Measurements from ENCODE around the gene PERCC1. TPM values are rescaled to one million over a fixed set of nuclear protein-coding genes. Genes with fewer than 3 reads are reported as not detected.
A peak's percentile ranks its signal among the peaks of the same experiment; 100 is the strongest.

PERCC1 gene
- total and polyA plus RNA-seq, 5 donors from 2014 or later = not detected

DNA sequence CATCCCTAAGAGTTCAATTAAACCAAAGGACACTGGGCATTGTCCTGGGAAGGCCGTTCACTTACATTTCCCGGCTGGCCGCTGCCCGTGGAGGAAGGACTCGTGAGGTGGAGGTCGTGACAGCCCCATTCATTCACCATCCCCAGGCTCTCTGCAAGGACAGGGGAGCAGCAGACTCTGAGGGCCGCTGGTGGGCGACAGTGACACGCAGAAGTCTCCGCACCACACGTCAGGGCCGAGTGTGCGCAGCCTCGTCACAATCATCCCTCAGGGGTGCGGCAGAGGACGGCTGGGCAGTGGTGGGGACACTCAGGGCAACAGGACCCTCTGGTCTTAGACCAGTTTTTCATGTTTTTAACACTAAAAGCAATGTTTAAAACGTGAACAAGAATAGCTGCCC lies 38.1 kb upstream of the PERCC1 start:
- Mint-ChIP-seq H3K27me3 (no peaks in the 10 kb centered on the region), H3K9me3 (peaks cover 0 to 1% (median 0%) of the 10 kb centered on the region in 7 donors), H3K4me1 (peaks cover 0 to 5% (median 0%) of the 10 kb centered on the region in 4 donors), H3K36me3 (peaks cover 11% of the 10 kb centered on the region), H3K27ac (no peak overlapping the region), H3K4me3 (no peak overlapping the region)
- H3K4me3 ChIP-seq (ENCODE audit: low read depth, low read length) = no peak overlapping the region
- ATAC-seq (ENCODE audit: low read depth in 2 of 2) (no peak), DNase-seq (no peak)
- no peaks in the 10 kb centered on the region for H3K27me3 ChIP-seq (ENCODE audit: control insufficient read depth, insufficient read depth, low read length)
- H3K9me3 ChIP-seq (ENCODE audit: control insufficient read depth in 2 of 2, low read length in 2 of 2) = no peaks in the 10 kb centered on the region
- no peaks in the 10 kb centered on the region for H3K4me1 ChIP-seq (ENCODE audit: control insufficient read depth, insufficient read depth, low read length, poor library complexity, severe bottlenecking)
- peaks cover 60% of the 10 kb centered on the region for H3K36me3 ChIP-seq (ENCODE audit: control insufficient read depth, insufficient read depth, low read length)
- H3K27ac ChIP-seq (ENCODE audit: insufficient read depth, low read length, poor library complexity, severe bottlenecking) = no peak overlapping the region

DNA sequence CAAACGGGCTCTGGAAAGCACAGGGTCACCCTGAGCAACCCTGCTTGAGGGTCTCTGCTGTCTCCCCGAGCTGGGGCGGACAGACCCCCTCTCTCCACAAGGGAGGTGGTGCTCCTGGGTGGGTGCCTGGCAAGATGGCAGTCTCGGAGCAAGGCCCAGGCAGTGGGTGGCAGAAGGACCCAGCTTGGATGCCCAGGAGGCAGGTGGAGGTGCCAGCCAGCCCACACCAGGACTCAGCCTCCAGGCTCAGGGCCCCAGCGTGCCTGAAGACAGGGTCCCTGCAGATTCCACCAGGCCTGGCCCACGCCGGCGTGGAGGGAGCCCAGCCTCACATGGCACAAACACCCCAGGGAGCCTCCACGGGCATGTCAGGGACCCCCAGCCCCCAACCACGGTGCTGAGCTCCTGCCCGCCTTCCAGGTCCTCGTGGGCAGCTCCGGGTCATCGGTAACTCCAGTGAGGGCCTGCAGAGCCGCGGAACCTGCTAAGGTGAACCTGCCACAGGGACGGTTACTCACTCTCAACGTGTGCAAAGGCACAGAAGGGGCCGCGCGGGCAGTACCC lies 37.2 kb upstream of the PERCC1 start:
- no peaks in the 10 kb centered on the region for H3K27me3 Mint-ChIP-seq
- no peaks in the 10 kb centered on the region for H3K4me1 ChIP-seq (ENCODE audit: control insufficient read depth, insufficient read depth, low read length, poor library complexity, severe bottlenecking)
- peaks cover 16% of the 10 kb centered on the region for H3K36me3 Mint-ChIP-seq
- ATAC-seq (ENCODE audit: low read depth in 2 of 2) (no peak), DNase-seq (no peak)
- no peak overlapping the region for H3K27ac Mint-ChIP-seq
- H3K36me3 ChIP-seq (ENCODE audit: control insufficient read depth, insufficient read depth, low read length) = peaks cover 57% of the 10 kb centered on the region
- H3K4me3 Mint-ChIP-seq = no peak overlapping the region
- peaks cover 0 to 1% (median 0%) of the 10 kb centered on the region in 7 donors for H3K9me3 Mint-ChIP-seq
- H3K4me1 Mint-ChIP-seq = peaks cover 0 to 5% (median 0%) of the 10 kb centered on the region in 4 donors
- no peak overlapping the region for H3K4me3 ChIP-seq (ENCODE audit: low read depth, low read length)
- no peaks in the 10 kb centered on the region for H3K27me3 ChIP-seq (ENCODE audit: control insufficient read depth, insufficient read depth, low read length)
- no peaks in the 10 kb centered on the region for H3K9me3 ChIP-seq (ENCODE audit: control insufficient read depth in 2 of 2, low read length in 2 of 2)
- H3K27ac ChIP-seq (ENCODE audit: insufficient read depth, low read length, poor library complexity, severe bottlenecking) = no peak overlapping the region

DNA sequence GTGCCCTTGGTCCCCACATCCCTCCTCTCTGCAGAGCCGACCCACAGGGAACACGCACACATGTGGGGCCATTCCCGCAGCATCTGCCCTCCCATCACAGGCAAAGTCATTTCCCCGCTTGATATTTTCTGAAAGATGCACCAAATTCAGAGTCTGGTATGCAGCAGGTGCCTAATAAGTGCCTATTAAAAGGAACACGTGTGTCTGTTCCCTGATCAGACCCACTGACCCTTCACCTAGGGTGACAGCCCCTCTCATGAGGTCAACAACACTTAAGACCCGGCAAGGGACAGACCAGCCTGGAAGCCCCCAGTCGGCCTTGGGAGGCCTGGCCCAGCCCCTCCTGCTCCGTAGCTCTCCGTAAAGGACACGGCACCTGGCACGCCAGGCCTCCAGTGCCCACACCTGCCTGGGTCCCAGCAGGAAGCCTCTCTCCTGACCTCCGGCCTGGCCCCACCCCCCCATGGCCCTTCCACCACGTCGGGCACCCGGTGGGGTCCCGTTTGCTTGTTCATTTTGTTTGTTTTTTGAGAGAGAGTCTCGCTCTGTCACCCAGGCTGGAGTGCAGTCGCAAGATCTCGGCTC lies 36.4 kb upstream of the PERCC1 start:
- no peak overlapping the region for H3K27ac Mint-ChIP-seq
- Histone ChIP-seq H3K4me1 (ENCODE audit: control insufficient read depth, insufficient read depth, low read length, poor library complexity, severe bottlenecking) (no peaks in the 10 kb centered on the region), H3K9me3 (ENCODE audit: control insufficient read depth in 2 of 2, low read length in 2 of 2) (no peaks in the 10 kb centered on the region), H3K27me3 (ENCODE audit: control insufficient read depth, insufficient read depth, low read length) (no peaks in the 10 kb centered on the region), H3K27ac (ENCODE audit: insufficient read depth, low read length, poor library complexity, severe bottlenecking) (no peak overlapping the region), H3K4me3 (ENCODE audit: low read depth, low read length) (no peak overlapping the region), H3K36me3 (ENCODE audit: control insufficient read depth, insufficient read depth, low read length) (peaks cover 59% of the 10 kb centered on the region)
- H3K36me3 Mint-ChIP-seq = peaks cover 16% of the 10 kb centered on the region
- H3K4me3 Mint-ChIP-seq = no peak overlapping the region
- H3K9me3 Mint-ChIP-seq = peaks cover 0 to 1% (median 0%) of the 10 kb centered on the region in 7 donors
- no peaks in the 10 kb centered on the region for H3K27me3 Mint-ChIP-seq
- peaks cover 0 to 5% (median 0%) of the 10 kb centered on the region in 4 donors for H3K4me1 Mint-ChIP-seq
- ATAC-seq (ENCODE audit: low read depth in 2 of 2) (no peak), DNase-seq (no peak)

DNA sequence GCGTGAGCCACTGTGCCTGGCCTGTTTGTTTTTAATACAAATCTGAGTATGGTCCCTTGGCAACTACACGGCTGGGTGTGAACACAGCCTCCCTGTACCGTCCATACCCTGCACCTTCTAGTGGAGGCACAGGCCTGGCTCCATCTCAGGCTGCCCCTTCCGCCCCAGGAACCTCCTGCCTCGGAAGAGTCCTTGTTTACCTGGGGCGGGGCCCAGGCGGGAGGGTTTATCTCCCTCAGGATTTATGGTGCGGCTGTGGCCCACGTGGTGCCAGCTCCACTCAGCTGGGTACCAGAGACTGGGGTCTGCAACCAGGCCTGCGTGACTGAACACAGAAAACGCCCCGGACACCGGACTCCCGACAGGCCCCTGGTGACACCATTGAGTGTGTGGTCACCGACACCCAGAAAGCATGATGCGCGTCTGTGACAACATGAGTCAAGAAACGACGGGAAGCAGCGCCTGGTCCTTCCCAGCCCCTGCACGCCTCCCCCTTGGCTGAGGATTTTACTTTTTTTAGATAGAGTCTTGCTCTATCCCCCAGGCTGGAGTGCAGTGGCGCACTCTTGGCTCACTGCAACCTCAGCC lies 35.3 kb upstream of the PERCC1 start:
- Histone ChIP-seq H3K27me3 (ENCODE audit: control insufficient read depth, insufficient read depth, low read length) (no peaks in the 10 kb centered on the region), H3K4me3 (ENCODE audit: low read depth, low read length) (no peak overlapping the region), H3K4me1 (ENCODE audit: control insufficient read depth, insufficient read depth, low read length, poor library complexity, severe bottlenecking) (no peaks in the 10 kb centered on the region), H3K9me3 (ENCODE audit: control insufficient read depth in 2 of 2, low read length in 2 of 2) (no peaks in the 10 kb centered on the region), H3K27ac (ENCODE audit: insufficient read depth, low read length, poor library complexity, severe bottlenecking) (no peak overlapping the region), H3K36me3 (ENCODE audit: control insufficient read depth, insufficient read depth, low read length) (peaks cover 57% of the 10 kb centered on the region)
- H3K27me3 Mint-ChIP-seq = no peaks in the 10 kb centered on the region
- H3K9me3 Mint-ChIP-seq = peaks cover 0 to 1% (median 0%) of the 10 kb centered on the region in 7 donors
- no peak for DNase-seq
- H3K27ac Mint-ChIP-seq = no peak overlapping the region
- peaks cover 0 to 5% (median 0%) of the 10 kb centered on the region in 4 donors for H3K4me1 Mint-ChIP-seq
- H3K4me3 Mint-ChIP-seq = no peak overlapping the region
- H3K36me3 Mint-ChIP-seq = peaks cover 14% of the 10 kb centered on the region
- no peak for ATAC-seq (ENCODE audit: low read depth in 2 of 2)

DNA sequence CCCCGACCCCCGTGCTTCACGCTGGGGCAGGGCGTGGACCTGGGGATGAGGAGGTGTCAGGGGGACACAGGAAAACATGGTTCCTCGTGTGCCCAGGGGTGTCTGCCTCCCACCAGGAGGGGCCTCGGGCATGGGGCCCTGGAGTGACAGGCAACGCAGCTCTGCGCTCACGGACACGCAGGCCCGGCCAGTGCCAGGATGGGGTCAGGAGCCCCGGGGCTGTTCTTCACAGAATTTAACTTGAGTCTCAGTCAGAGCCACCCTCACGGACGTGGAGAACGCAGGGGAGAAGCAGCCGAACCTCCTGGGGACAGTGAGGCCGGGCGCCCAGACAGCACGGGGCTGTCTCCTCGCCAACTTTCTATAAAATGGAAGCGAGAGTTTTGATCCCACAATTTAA lies 33.1 kb upstream of the PERCC1 start:
- H3K9me3 Mint-ChIP-seq = peaks cover 0 to 1% (median 0%) of the 10 kb centered on the region in 7 donors
- no peaks in the 10 kb centered on the region for H3K9me3 ChIP-seq (ENCODE audit: control insufficient read depth in 2 of 2, low read length in 2 of 2)
- H3K4me3 ChIP-seq (ENCODE audit: low read depth, low read length) = no peak overlapping the region
- no peaks in the 10 kb centered on the region for H3K4me1 ChIP-seq (ENCODE audit: control insufficient read depth, insufficient read depth, low read length, poor library complexity, severe bottlenecking)
- no peak overlapping the region for H3K27ac ChIP-seq (ENCODE audit: insufficient read depth, low read length, poor library complexity, severe bottlenecking)
- peaks cover 18% of the 10 kb centered on the region for H3K36me3 Mint-ChIP-seq
- ATAC-seq (ENCODE audit: low read depth in 2 of 2) (no peak), DNase-seq (no peak)
- H3K4me1 Mint-ChIP-seq = peaks cover 0 to 7% (median 2%) of the 10 kb centered on the region in 4 donors
- H3K27me3 ChIP-seq (ENCODE audit: control insufficient read depth, insufficient read depth, low read length) = no peaks in the 10 kb centered on the region
- no peak overlapping the region for H3K27ac Mint-ChIP-seq
- peaks cover 64% of the 10 kb centered on the region for H3K36me3 ChIP-seq (ENCODE audit: control insufficient read depth, insufficient read depth, low read length)
- no peak overlapping the region for H3K4me3 Mint-ChIP-seq
- H3K27me3 Mint-ChIP-seq = no peaks in the 10 kb centered on the region

DNA sequence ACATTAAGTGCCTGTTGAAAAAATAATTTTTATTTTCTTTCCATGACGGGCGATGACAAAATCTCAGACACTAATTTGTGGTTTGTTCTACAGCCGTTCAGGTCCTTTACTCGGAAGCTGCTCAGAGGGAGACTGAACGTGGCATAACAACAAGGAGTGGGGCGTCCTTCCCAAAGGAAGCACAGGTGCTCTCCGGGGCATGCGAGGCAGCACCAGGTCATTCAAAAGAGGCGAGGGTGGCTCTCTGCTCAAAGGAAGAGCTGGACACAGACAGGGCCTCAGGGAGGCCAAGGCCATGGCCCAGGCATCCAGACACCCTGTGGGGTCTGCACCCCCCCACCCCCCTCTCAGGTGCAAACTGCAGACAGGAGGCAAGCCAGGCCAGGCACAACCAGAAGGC lies 32.5 kb upstream of the PERCC1 start:
- DNase-seq (no peak), ATAC-seq (ENCODE audit: low read depth in 2 of 2) (no peak)
- Histone ChIP-seq H3K27ac (ENCODE audit: insufficient read depth, low read length, poor library complexity, severe bottlenecking) (no peak overlapping the region), H3K4me1 (ENCODE audit: control insufficient read depth, insufficient read depth, low read length, poor library complexity, severe bottlenecking) (no peaks in the 10 kb centered on the region), H3K36me3 (ENCODE audit: control insufficient read depth, insufficient read depth, low read length) (peaks cover 63% of the 10 kb centered on the region), H3K9me3 (ENCODE audit: control insufficient read depth in 2 of 2, low read length in 2 of 2) (no peaks in the 10 kb centered on the region), H3K4me3 (ENCODE audit: low read depth, low read length) (no peak overlapping the region), H3K27me3 (ENCODE audit: control insufficient read depth, insufficient read depth, low read length) (no peaks in the 10 kb centered on the region)
- H3K27ac Mint-ChIP-seq = peak overlapping the region in 1 of 3 donors; percentile 63
- H3K4me3 Mint-ChIP-seq = no peak overlapping the region
- H3K4me1 Mint-ChIP-seq = peaks cover 0 to 7% (median 2%) of the 10 kb centered on the region in 4 donors
- peaks cover 0 to 1% (median 0%) of the 10 kb centered on the region in 7 donors for H3K9me3 Mint-ChIP-seq
- H3K27me3 Mint-ChIP-seq = no peaks in the 10 kb centered on the region
- peaks cover 18% of the 10 kb centered on the region for H3K36me3 Mint-ChIP-seq

DNA sequence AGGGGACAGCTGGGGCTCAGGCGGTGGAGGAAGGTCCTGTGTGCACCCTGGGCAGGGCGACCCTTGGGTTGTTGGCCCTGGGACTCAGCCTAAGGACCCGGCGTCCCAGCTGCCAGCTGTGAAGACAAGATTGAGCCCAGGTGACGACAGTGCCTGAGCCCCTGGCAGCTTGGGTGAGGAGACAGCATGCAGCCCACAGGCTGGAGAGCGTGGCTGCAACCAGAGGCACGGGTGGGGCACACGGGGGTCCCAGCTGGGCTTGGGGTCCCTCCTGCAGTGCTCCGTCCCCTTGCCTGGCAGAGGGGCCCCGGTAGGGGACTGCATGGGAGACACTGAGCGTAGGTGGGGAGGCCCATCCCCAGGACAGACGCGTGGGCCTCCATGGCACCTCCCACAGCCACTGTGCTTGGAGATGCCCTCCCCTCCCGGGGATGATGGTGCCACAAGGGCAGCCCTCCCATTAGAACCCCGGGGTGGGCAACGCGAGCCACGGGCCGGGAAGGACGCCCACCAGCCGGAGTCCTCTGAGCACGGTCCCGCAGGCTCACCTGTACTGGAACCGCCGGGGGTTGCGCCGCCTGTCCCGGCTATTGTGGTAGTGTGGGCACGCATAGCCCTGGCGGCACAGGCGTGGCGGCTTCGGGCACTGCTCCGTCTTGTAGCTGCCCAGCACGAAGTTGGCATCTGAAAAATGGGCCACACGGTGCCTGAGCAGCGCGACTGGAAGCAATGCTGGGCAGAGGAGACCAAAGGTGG lies 31.9 kb upstream of the PERCC1 start:
- H3K27me3 Mint-ChIP-seq = no peaks in the 10 kb centered on the region
- H3K27me3 ChIP-seq (ENCODE audit: control insufficient read depth, insufficient read depth, low read length) = no peaks in the 10 kb centered on the region
- no peaks in the 10 kb centered on the region for H3K4me1 ChIP-seq (ENCODE audit: control insufficient read depth, insufficient read depth, low read length, poor library complexity, severe bottlenecking)
- H3K9me3 ChIP-seq (ENCODE audit: control insufficient read depth in 2 of 2, low read length in 2 of 2) = no peaks in the 10 kb centered on the region
- peaks cover 62% of the 10 kb centered on the region for H3K36me3 ChIP-seq (ENCODE audit: control insufficient read depth, insufficient read depth, low read length)
- no peak overlapping the region for H3K27ac ChIP-seq (ENCODE audit: insufficient read depth, low read length, poor library complexity, severe bottlenecking)
- no peak overlapping the region for H3K4me3 ChIP-seq (ENCODE audit: low read depth, low read length)
- DNase-seq (no peak), ATAC-seq (ENCODE audit: low read depth in 2 of 2) (no peak)
- peaks cover 0 to 1% (median 0%) of the 10 kb centered on the region in 7 donors for H3K9me3 Mint-ChIP-seq
- H3K4me1 Mint-ChIP-seq = peaks cover 0 to 7% (median 2%) of the 10 kb centered on the region in 4 donors
- peaks cover 18% of the 10 kb centered on the region for H3K36me3 Mint-ChIP-seq
- no peak overlapping the region for H3K27ac Mint-ChIP-seq
- H3K4me3 Mint-ChIP-seq = peak overlapping the region in 2 of 4 donors; percentile 9 to 50
